HG03280 (cell line): Measurements from ENCODE around the gene FER.
"Not testable (repeated sequence)": the region's sequence is repeated elsewhere in the genome, so short reads cannot be mapped to it uniquely, and the experiment has no call there.

ENCODE experiments used
- ATAC-seq: cut with Tn5 transposase; IDR thresholded peaks from one replicate; pipeline ENCODE4 v1.9.1; 2021; ENCODE audit warnings: mild to moderate bottlenecking, moderate library complexity; ENCODE audit not compliant: unreplicated experiment

FER gene

DNA sequence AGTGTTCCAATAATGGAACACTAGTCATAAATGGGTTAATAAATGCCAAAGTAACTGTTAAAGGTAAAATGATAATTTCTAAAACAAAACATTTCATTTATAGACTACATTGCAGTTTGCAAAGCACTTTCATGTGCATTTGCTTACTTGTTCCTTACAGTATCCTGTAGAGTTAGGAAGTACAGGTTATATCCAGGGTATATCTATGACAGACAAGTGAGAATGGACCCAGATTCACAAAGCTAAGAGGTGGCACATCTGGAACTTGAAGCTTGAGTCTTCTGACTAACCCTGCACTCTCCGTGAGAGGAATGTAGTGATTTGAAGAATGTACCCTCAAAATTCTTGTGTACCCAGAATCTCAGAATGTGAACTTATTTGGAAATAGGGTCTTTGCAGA, 121.4 kb downstream of the FER start:
- ATAC-seq: no peak

DNA sequence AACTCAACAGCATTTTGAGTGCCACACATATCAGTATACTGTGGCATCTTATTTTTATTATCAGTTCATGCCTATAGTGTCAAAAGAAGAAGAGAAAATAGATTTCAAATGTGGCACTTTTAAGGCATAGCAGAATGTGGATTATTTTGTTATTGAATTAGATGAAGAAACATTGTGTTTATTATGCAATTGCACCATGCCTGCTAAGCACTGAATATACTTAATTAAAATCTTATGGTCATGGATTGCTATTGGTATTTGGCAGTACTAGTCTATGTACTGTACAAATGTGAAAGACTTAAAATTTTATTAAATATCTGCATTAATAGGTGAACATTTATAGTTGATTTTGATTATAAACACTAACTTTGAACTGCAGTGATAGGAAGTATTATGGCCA, 128.8 kb downstream of the FER start:
- no peak for ATAC-seq

DNA sequence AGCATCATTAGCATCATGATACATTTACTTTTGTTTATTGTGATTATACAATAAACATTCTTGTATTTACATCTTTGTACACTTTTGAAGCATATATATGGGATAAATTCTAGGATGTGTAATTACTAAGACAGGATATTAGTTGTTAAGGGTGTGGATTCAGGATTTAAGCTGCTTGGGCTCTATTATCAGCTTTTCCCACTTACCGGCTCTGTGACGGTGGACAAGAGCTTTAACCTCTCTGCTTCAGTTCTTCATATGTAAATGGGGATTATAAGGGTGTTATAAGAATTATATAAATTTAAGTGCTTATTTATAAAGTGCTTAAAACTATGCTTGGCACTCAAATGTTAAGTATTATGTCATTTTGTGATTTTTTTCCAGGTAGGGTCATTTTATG, 131.1 kb downstream of the FER start:
- ATAC-seq: no peak

DNA sequence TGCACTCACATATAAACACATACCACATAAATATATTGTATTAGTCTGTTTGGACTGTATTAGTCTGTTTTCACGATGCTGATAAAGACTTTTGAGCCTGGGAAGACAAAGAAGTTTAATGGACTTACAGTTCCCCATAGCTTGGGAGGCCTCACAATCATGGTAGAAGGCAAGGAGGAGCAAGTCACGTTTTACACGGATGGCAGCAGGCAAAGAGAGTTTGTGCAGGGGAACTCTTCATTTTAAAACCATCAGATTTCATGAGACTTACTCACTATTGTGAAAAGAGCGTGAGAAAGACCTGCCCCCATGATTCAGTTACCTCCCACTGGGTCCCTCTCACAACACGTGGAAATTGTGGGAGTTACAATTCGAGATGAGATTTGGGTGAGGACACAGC, 133.4 kb downstream of the FER start:
- ATAC-seq: no peak

DNA sequence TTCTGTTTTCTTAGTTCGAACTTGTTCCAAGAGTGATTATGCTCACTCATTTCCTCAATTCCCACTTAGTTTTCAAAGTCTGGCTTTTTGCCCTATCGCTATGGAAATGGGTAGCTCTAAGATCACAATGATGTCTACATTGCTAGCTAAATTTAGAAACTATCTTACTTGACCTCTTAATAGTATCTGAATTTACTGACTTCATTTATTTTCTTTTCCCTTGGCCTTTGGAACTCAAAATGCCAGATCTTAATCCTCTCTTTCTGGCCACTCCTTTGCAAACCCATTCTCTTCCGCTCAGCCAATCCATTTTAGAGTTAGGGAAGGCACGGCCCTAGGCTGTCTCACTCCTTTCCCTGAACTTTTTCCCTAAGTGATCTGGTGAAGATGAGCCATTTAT, 137.0 kb downstream of the FER start:
- no peak for ATAC-seq

DNA sequence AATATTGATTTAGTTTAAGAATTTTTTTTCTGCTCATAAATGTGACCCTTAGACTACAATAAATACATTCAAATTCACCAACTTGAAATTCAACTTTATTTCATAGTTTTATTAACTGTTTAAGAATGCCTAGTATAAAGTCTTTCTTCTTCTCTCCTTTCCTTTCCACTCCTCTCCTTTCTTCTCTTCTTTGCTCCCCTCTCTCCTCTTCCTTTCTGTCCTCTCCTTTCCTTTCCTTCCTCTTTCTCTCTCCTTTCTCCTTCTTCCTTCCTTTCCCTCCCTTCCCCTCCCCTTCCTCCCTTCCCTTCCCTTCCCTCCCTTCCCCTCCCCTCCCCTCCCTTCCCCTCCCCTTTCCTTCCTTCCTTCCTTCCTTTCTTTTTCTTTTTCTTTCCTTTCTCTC, 150.6 kb downstream of the FER start:
- no peak for ATAC-seq

DNA sequence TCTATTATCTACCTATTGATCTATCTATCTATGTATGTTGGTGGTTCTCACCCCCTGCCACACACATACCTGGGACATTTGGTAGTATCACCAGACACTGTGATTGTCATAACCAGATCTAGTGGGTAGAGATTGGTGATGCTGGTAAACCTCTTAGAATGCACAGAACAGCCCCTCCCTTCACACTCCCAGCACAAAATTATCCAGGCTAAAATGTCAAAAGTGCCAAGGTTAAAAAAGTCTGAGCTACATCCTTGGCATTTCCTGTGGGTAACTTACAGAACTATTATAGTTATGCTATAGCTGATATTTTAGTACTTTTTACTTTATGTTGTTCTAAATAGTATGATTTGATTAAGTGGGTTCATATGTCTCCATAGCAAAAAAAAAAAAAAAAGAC, 151.0 kb downstream of the FER start:
- no peak for ATAC-seq

DNA sequence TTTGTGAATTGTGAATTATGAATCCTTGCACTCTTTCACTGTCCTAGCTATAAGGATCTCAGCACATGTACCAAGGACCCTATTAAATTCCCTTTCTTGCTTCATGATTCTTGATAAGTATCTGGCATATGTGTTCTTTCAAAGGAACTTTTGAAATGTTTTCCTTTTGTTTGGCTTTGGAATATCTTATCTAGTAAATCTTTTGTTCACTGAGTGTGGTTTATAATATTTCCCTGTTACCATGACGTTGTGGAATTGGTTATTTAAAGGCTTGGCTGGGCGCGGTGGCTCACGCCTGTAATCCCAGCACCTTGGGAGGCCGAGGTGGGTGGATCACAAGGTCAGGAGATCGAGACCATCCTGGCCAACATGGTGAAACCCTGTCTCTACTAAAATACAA, 151.5 kb downstream of the FER start:
- not testable (repeated sequence) for ATAC-seq

DNA sequence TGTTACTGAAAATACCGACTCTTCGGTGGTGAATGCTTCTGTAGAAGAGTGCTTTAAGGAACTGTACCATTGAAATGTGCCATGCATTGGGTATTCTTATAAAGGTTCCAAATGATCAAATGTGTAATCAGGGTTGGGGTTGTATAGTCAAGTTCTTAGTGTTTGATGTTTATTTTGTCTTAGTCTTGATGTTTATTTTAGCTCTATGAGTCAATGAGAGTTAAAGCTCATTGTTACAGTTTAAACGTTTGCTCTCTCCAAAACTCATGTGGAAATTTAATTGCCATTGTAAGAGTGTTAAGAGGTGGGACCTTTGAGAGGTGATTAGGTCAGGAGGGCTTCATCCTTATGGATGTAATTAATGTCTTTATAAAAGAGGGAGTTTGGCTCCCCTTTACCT, 153.0 kb downstream of the FER start:
- ATAC-seq: no peak

DNA sequence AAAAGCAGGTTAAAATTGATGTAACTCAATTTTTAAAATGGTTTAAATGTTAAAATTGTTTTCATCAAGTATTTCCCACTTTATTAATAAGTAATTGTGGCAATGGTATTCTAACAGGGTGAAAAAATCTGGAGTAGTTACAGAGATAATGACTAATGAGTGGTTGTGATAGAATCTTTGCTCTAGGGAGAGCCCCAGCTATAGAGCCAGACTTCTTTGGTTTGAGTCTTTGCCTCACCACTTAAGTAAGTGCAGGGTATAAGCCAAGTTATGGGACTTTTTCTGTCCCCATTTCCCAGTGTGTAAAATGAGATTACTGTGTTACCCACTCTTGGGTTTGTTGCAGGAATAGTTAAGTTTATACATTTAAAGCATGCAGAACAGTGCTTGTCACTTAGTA, 158.1 kb downstream of the FER start:
- no peak for ATAC-seq

DNA sequence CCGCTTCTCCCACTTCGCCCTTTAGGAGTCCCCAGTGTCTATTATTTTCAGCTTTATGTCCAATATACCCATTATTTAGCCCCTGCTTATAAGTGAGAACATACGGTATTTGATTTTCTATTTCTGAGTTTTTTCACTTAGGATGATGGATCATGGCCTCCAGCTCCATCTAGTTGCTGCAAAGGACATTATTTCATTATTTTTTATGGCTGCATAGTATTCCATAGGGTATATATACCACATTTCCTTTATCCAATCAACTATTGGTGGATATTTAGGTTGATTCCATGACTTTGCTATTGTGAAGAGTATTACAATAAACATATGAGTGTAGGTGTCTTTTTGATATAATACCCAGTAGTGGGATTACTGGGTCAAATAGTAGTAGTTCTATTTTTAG, 162.9 kb downstream of the FER start:
- no peak for ATAC-seq

DNA sequence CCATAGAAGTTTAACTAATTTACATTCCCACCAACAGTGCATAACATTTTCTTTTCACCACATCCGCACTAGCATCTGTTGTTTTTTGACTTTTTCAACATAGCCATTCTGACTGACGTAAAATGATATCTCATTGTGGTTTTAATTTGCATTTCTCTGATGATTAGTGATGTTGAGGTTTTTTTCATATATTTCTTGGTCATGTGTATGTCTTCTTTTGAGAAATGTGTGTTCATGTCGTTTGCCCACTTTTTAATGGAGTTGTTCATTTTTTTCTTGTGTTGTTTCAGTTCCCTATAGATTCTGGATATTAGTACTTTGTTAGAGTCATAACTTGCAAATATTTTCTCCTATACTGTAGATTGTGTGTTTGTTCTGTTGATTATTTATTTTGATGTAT, 163.4 kb downstream of the FER start:
- ATAC-seq: no peak

DNA sequence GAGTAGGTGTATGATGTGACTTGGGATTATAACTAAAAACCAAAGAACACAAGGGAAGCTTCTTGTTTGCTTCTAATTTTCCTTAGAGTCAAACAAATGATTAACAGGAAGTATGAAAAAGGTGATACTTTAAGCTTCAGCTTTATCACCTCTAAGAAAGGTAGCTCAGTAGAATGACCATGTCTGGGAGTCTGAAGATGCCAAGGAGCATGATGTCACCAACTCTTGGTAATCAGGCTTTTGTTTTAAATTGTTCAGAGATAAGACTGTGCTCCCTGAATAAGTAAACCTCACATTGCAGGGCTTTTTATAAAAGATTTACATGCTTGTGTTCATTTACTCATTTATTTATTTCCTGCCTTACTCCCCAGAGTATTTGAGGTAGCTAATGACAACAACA, 169.9 kb downstream of the FER start:
- ATAC-seq: no peak

DNA sequence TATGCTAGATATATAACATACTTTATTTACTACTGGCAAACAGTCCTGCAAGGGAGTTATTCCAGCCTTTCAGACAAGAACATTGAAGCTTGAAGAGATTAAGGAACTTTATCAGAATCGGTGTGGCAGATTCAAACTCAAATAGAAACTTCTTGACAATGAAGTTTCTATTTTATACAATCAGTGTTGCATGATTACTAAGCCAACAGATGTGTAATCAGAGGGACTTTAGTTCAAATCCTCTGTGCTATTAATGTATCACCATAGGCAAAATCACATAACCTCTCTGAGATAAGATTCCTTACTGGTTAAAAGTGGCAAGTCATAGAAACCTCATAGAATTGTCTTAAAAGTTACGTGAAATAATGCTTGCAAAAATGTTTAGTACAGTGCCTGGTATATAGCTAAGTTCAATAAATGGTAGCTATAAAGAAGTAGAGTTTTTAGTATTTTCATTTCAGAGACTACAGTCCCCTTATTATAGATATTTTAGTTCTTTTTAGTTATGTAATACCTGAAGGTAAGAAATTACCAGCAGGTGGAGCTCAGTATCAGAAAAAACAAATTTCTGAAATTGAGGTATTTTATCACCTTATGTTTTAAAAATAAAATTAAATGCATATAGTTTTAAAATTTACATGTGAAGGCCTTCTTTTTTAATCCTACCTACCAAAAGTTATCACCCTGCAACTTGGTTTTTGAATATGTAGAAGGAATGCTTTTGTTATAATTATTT, 172.1 kb downstream of the FER start:
- ATAC-seq: no peak

DNA sequence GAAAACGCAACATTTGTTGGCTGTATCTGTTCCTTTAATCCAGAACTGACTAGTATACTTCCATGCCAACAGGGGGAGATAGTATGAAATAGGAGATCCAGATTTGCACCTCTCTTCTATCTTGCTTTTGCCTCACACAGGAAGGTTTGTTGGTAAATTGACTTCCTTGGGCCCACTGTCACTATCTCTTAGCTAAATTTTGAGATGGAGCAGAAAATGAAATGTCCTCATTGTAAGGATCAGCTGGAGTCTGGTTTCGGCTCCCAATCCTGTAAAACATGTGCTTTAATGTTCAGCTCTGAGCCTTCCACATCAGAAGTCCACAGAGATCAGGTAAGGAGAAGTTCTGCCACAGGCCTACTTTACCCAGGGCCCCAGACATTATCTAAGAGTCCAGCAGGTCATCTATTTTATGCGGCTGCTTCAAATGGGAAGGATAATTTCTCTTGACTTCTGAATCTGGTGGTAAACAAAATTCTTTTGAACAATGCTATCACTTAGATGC, 176.8 kb downstream of the FER start:
- ATAC-seq: no peak

DNA sequence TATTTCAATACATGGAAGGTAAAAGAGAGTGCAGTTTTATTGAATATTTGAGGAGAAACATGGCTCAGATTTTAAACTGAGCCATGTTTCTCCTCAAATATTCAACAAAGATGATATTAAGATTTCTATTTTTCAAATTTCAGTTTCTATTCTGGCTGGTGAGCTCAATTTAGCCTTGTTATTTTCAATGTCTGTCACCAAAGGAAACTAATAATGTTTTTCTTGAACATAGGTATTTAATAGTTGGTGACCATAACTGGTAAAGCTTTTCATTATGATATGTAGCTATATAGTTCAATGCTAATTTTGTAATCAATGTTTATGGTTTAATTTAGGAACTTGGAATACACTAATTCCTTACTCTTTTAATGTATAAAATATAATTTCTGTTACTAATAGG, 177.4 kb downstream of the FER start:
- no peak for ATAC-seq

DNA sequence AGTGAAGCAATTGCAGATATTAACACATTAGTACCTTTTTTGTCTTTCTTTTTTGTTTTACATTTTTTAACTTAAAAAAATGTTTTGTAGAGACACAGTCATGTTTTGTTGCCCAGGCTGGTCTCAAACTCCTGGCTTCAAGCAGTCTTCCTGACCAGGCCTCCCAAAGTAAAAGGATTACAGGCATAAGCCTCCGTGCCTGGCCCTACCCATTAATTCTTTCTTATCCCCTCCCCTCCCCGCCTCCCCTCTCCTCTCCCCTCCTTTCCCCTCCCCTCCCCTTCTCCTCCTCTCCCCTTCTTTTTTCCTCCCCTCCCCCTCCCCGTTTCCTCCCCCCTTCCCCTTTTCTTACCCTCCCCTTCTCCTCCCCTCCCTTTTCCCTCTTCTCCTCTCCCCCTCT, 182.4 kb downstream of the FER start:
- ATAC-seq: no peak

DNA sequence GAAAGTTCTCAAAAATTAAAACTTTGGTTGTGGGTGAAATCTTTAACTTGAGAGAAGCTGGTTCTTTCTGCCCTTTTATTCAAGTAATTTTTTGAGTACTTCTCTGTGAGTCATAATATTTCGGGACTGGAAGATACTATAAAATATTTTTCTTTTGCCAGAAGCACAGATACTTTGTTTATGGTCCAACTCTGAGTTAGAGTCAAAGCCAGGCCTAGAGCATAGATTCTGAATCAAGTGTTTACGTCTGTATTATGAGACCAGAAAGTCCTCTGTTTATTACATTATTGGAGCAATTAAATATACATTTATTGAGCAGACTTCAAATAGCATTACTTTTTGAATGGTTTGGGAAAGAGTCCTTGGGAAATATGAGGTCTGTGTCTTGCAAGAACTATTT, 187.9 kb downstream of the FER start:
- ATAC-seq: no peak

DNA sequence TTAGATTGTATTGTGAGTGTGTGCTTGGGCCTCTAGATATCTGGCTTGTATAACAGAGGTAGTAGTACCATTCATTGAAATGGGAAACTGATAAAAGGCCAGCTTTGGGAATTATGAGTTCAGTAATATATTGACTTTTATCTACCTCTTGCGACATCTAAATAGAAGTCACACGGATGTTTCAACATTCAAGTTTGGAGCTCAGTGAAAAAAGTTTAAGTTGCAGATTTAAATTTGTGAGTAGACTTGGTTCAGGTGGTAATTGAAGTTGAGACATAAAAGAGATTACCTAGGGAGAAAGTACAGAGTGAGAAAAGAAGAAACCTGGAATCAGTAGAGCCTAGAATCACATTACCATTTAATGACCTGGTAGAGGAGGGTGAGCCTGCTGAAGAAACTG, 189.5 kb downstream of the FER start:
- no peak for ATAC-seq

DNA sequence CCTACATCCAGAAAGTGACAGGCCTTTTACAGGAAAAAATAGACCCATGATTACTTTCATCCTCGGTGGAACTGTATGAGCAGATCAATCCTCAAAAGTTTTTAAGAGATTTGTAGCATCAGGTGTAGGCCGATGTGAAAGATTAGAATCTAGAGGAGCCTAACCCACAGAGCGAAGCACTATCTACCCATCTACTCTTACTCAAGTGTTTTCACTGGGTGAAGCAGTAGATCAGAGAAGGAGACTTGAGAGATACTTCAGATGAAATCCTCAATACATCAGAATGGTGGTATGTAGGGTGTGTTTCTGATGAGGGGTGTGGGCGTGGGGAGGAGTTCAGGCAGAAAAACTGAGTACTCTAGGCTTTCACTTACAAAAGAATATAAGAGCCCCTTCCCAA, 192.8 kb downstream of the FER start:
- no peak for ATAC-seq

DNA sequence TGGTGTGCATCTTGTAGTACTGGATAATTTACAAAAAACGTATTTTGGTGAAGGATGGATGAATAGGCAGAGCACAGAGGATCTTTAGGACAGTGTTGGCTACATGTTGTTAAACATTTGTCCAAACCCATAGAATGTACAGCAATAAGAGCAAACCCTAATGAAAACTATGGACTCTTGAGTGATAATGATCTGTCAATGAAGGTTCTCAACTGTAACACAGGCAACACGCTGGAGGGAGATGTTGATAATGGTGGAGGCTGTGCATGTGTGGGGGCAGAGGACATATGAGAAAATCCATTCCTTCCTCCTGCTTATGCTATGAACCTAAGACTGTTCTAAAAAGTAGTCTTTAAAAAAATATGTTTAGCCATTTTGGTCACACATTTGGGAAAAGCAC, 194.0 kb downstream of the FER start:
- no peak for ATAC-seq

DNA sequence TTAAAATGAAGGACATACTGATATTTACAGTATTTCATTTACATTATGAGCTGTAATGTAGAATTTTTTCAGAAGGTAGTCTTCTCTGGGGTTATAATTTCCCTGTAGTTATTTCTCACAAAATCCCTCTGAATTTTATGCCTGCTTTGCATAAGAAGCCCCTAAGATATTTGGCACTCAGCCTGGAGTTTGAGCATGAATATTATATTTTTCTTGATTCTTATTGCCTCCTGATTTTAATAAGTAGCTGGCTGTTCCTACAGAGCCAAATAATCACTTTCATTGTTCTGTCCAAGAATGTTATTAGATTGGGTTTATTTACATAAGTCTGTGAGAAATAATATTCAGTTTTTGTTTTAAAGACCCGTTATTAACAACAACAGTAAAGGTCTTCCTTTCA, 195.0 kb downstream of the FER start:
- ATAC-seq: no peak

DNA sequence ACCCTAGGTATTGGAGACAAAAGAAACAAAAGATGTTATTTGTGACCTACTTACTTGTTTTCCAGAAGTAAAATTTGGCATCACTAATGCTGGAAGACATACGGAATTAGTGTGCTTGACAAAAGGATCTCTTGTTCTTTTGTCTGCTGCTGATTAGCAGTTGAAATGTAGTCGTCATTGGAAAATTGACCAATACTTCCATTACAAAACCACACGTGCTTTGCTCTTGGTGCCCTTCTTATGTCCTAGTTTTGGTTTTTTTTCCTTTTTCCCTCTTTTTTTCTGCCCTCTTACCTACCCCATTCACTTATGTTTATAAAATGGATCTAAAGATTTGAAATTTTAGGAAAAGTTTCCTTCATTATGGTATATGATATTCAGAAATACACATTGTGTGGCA, 197.4 kb downstream of the FER start:
- no peak for ATAC-seq
